PC-9 (cell line): ENCODE measurements around the gene KLHL15. TPM values are rescaled to one million over a fixed set of nuclear protein-coding genes. Genes with fewer than 3 reads are reported as not detected.

Source experiments
- BruUV-seq: library from RNA; stranded (reverse); fragments of 400-500 nt; replicated peaks from 2 replicates; lab custom pipeline; 2021; lab: Mats Ljungman, UMichigan
- CTCF ChIA-PET: fragments of 300-600 bp; sonication (Branson Sonifier 250); formaldehyde crosslinking; loops from one replicate; lab custom pipeline; 2022; ENCODE audit warnings: antibody characterized with exemption; lab: Charles Lee
- POLR2A ChIA-PET: fragments of 300-600 bp; sonication (Branson Sonifier 250); formaldehyde crosslinking; loops from one replicate; lab custom pipeline; 2022; ENCODE audit warnings: antibody characterized with exemption; ENCODE audit not compliant: unreplicated experiment; lab: Charles Lee
- DNase-seq, 2 experiments: peaks; one replicate each; pipeline versions ENCODE4 v3.0.0 to v3.0.0-alpha.2; 2015 to 2022; ENCODE audit warnings: mixed read lengths in 1 of 2
- H2AFZ ChIP-seq: fragments of 200-600 bp; sonication (generic); 2 replicates; pipeline ENCODE4 v1.8.1; 2017; ENCODE audit warnings: antibody characterized with exemption
- H3F3A ChIP-seq: fragments of 200-600 bp; sonication (generic); 2 replicates; pipeline ENCODE4 v1.8.1; 2017; ENCODE audit warnings: antibody characterized with exemption, mild to moderate bottlenecking, low read depth; ENCODE audit not compliant: insufficient read depth
- H3K27ac ChIP-seq: fragments of 200-600 bp; sonication (generic); 2 replicates; pipeline ENCODE4 v1.6.1; 2016; ENCODE audit warnings: mixed run types
- H3K27me3 ChIP-seq: fragments of 200-600 bp; sonication (generic); 2 replicates; pipeline ENCODE4 v1.6.1; 2016; ENCODE audit warnings: low read depth, mixed run types; ENCODE audit not compliant: insufficient read depth
- H3K36me3 ChIP-seq: fragments of 200-600 bp; sonication (generic); 2 replicates; pipeline ENCODE4 v1.6.1; 2016; ENCODE audit warnings: low read depth, mixed run types
- H3K4me1 ChIP-seq: fragments of 200-600 bp; sonication (generic); replicated peaks from 2 replicates; pipeline ENCODE4 v1.6.1; 2016; ENCODE audit warnings: mixed run types; ENCODE audit not compliant: insufficient read depth
- H3K4me2 ChIP-seq: fragments of 200-600 bp; sonication (generic); 2 replicates; pipeline ENCODE4 v1.6.1; 2017; ENCODE audit warnings: mixed run types
- H3K4me3 ChIP-seq: fragments of 200-600 bp; sonication (generic); 2 replicates; pipeline ENCODE4 v1.6.1; 2016; ENCODE audit warnings: mixed run types
- H3K79me2 ChIP-seq: fragments of 200-600 bp; sonication (generic); 2 replicates; pipeline ENCODE4 v1.6.1; 2017; ENCODE audit warnings: low read depth, mixed run types
- H3K9me2 ChIP-seq: fragments of 200-600 bp; sonication (generic); 2 replicates; pipeline ENCODE4 v1.8.1; 2017; ENCODE audit warnings: mild to moderate bottlenecking; ENCODE audit not compliant: insufficient read depth
- H3K9me3 ChIP-seq: fragments of 200-600 bp; sonication (generic); 2 replicates; pipeline ENCODE4 v1.8.1; 2016; ENCODE audit warnings: low read depth; ENCODE audit not compliant: insufficient read depth
- H4K20me1 ChIP-seq: fragments of 200-600 bp; sonication (generic); 2 replicates; pipeline ENCODE4 v1.8.1; 2017; ENCODE audit not compliant: insufficient read depth
- EZH2 ChIP-seq: fragments of 200-600 bp; sonication (generic); IDR thresholded peaks from 2 replicates; pipeline ENCODE4 v1.8.0; 2017; ENCODE audit warnings: antibody characterized with exemption, low read depth
- intact Hi-C: fragments of 100-400 bp; cut with micrococcal nuclease; formaldehyde crosslinking; loops from one replicate; pipeline ENCODE4 v1.10.0; 2022; ENCODE audit not compliant: unreplicated experiment
- total RNA-seq: library from RNA; stranded (reverse); gene quantifications from 2 replicates; pipeline ENCODE4 v1.2.3, GENCODE V29; 2021
- TF ChIP-seq, protein P1 (sequence below): fragments of 200-600 bp; sonication (generic); conservative IDR thresholded peaks from 2 replicates; pipeline ENCODE4 v1.6.1; 2017; ENCODE audit warnings: mixed run types, antibody characterized with exemption, mild to moderate bottlenecking, moderate library complexity

KLHL15 gene
- total RNA-seq, 1 experiment from 2014 or later = 3.7 TPM

DNA sequence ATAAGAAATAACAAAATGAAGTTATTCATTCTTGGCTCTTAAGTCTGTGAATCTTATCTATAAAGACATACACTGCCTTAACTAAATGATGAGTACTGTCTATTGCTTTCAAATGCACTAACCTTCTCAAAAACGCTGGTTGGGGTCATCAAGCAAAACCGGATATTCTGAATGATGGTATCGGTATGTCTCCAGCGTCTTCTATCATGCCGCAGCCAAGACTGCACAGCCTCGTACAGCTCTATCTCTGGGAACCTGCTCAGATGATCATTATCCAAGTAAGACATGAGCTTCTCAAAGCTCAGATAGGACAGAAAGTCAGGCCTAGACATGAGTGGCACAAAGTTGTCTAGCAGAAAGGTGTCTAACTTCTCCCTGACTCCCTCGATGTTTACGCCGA, 21.1 kb downstream of the KLHL15 start:
- Histone ChIP-seq H3K4me3 (no peak overlapping the region), H3K9me2 (no peaks in the 10 kb centered on the region), H3K27me3 (no peaks in the 10 kb centered on the region), H3K4me1 (no peaks in the 10 kb centered on the region), H3K79me2 (0 out of 2 replicates have a peak, but pooled peaks cover 7% of the 10 kb centered on the region), H3K27ac (no peak overlapping the region), H3F3A (no peaks in the 10 kb centered on the region), H2AFZ (no peak overlapping the region), H3K4me2 (no peak overlapping the region), H3K36me3 (no peaks in the 10 kb centered on the region), H3K9me3 (no peaks in the 10 kb centered on the region), H4K20me1 (no peaks in the 10 kb centered on the region)
- no peak for TF ChIP-seq EZH2
- TF ChIP-seq, protein P1, sequence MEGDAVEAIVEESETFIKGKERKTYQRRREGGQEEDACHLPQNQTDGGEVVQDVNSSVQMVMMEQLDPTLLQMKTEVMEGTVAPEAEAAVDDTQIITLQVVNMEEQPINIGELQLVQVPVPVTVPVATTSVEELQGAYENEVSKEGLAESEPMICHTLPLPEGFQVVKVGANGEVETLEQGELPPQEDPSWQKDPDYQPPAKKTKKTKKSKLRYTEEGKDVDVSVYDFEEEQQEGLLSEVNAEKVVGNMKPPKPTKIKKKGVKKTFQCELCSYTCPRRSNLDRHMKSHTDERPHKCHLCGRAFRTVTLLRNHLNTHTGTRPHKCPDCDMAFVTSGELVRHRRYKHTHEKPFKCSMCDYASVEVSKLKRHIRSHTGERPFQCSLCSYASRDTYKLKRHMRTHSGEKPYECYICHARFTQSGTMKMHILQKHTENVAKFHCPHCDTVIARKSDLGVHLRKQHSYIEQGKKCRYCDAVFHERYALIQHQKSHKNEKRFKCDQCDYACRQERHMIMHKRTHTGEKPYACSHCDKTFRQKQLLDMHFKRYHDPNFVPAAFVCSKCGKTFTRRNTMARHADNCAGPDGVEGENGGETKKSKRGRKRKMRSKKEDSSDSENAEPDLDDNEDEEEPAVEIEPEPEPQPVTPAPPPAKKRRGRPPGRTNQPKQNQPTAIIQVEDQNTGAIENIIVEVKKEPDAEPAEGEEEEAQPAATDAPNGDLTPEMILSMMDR = no peak
- BruUV-seq = no TSS peak
- intact Hi-C loops = no loop called here
- DNase-seq = no peak
- ChIA-PET POLR2A (no interaction called here), CTCF (no interaction called here)

DNA sequence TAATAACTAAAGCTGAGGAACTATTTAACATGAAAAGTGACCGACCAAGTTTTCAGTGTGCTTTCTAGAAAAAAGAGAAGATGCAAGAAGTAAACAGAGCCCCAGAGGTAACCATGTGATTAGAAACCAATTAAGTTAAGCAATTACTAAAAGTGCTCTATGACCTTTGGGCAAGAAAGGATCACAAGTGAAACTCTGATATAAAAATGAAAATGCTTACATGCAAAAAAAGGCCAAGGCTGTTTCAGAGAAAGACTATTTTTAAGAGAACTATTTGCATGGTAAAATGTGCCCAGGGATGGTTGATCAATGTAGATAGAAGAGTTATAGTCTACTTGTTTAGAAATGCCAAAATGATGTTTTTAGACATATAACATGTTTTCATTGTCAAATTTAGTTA, 22.0 kb downstream of the KLHL15 start:
- Histone ChIP-seq H4K20me1 (no peaks in the 10 kb centered on the region), H3K9me2 (no peaks in the 10 kb centered on the region), H3K79me2 (no peaks in the 10 kb centered on the region), H3K4me1 (no peaks in the 10 kb centered on the region), H3F3A (no peaks in the 10 kb centered on the region), H2AFZ (no peak overlapping the region), H3K27ac (no peak overlapping the region), H3K27me3 (no peaks in the 10 kb centered on the region), H3K4me2 (no peak overlapping the region), H3K36me3 (no peaks in the 10 kb centered on the region), H3K4me3 (no peak overlapping the region), H3K9me3 (no peaks in the 10 kb centered on the region)
- POLR2A ChIA-PET = no interaction called here
- BruUV-seq = no TSS peak
- no peak for DNase-seq
- intact Hi-C loops = no loop called here
- CTCF ChIA-PET = no interaction called here
- no peak for TF ChIP-seq EZH2
- TF ChIP-seq, protein P1 = no peak

DNA sequence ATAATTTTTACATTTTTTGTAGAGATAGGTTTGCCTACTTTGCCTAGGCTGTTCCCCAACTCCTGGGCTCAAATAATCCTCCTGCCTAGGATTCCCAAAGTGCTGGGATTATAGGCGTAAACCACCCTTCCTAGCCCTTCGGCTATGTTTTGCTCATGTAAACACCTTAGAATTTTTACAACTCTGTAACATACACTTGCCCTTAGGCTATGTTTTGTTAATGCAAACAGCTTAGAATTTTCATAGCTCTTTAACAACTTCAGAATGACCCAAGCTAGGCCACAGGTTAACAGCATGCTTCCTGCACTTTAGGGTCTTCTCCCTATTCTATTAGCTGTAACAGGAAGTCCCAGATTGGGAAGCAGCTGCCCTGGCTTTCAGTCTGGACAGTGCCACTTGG, 24.2 kb downstream of the KLHL15 start:
- H3K4me2 ChIP-seq = no peak overlapping the region
- no peaks in the 10 kb centered on the region for H3K79me2 ChIP-seq
- no TSS peak for BruUV-seq
- no peak for DNase-seq
- CTCF ChIA-PET = interaction anchor here (1.7 kb wide), 1 partner anchor 11 kb away, joined by 8 read pairs; no protein-coding TSS in a partner anchor
- H4K20me1 ChIP-seq = no peaks in the 10 kb centered on the region
- no peaks in the 10 kb centered on the region for H3K36me3 ChIP-seq
- TF ChIP-seq EZH2 = no peak
- TF ChIP-seq, protein P1 = no peak
- no peaks in the 10 kb centered on the region for H3K9me2 ChIP-seq
- H3F3A ChIP-seq = no peaks in the 10 kb centered on the region
- H3K4me1 ChIP-seq = no peaks in the 10 kb centered on the region
- intact Hi-C loops = no loop called here
- no peaks in the 10 kb centered on the region for H3K27me3 ChIP-seq
- POLR2A ChIA-PET = no interaction called here
- H3K27ac ChIP-seq = no peak overlapping the region
- H2AFZ ChIP-seq = no peak overlapping the region
- H3K9me3 ChIP-seq = no peaks in the 10 kb centered on the region
- H3K4me3 ChIP-seq = no peak overlapping the region
